GM19238 (cell line): ENCODE results near the gene NCOA3.
A peak's percentile ranks its signal among the peaks of the same experiment; 100 is the strongest.

Experiments used
- DNase-seq: peaks from one replicate; pipeline ENCODE4 v3.0.0; 2011; ENCODE audit warnings: low spot score; ENCODE audit not compliant: insufficient read length

NCOA3 gene

GRCh38 chr20:47629907-47630306 is 128.2 kb downstream of the NCOA3 start:
- no peak for DNase-seq

GRCh38 chr20:47631078-47631477 is 129.4 kb downstream of the NCOA3 start:
- DNase-seq: no peak

GRCh38 chr20:47635256-47635655 is 133.6 kb downstream of the NCOA3 start:
- DNase-seq: no peak

- DNase-seq: no peak
These were observed 137.2 kb downstream of the NCOA3 start for GRCh38 chr20:47638851-47639250.

- DNase-seq: no peak
These were observed 140.4 kb downstream of the NCOA3 start for GRCh38 chr20:47642118-47642517.

GRCh38 chr20:47642624-47643023 is 140.9 kb downstream of the NCOA3 start:
- DNase-seq: no peak

GRCh38 chr20:47645632-47646031 is 143.9 kb downstream of the NCOA3 start:
- no peak for DNase-seq

- no peak for DNase-seq
These were observed 146.3 kb downstream of the NCOA3 start for GRCh38 chr20:47647994-47648393.

- no peak for DNase-seq
These were observed 147.3 kb downstream of the NCOA3 start for GRCh38 chr20:47648943-47649342.

GRCh38 chr20:47652301-47652700 is 150.6 kb downstream of the NCOA3 start:
- no peak for DNase-seq

- no peak for DNase-seq
These were observed 151.1 kb downstream of the NCOA3 start for GRCh38 chr20:47652794-47653193.

GRCh38 chr20:47653869-47654268 is 152.2 kb downstream of the NCOA3 start:
- no peak for DNase-seq

GRCh38 chr20:47654370-47654769 is 152.7 kb downstream of the NCOA3 start:
- no peak for DNase-seq

- DNase-seq: no peak
These were observed 153.9 kb downstream of the NCOA3 start for GRCh38 chr20:47655635-47656034.

GRCh38 chr20:47656318-47656717 is 154.6 kb downstream of the NCOA3 start:
- no peak for DNase-seq

- no peak for DNase-seq
These were observed 158.4 kb downstream of the NCOA3 start for GRCh38 chr20:47659904-47660601.

GRCh38 chr20:47660602-47660905 is 158.9 kb downstream of the NCOA3 start:
- DNase-seq: no peak

- no peak for DNase-seq
These were observed 159.5 kb downstream of the NCOA3 start for GRCh38 chr20:47660983-47661700.

- DNase-seq: no peak
These were observed 160.0 kb downstream of the NCOA3 start for GRCh38 chr20:47661714-47662113.

- no peak for DNase-seq
These were observed 161.0 kb downstream of the NCOA3 start for GRCh38 chr20:47662483-47663353.

GRCh38 chr20:47663354-47664067 is 161.8 kb downstream of the NCOA3 start:
- peak; percentile 71 for DNase-seq

- DNase-seq: no peak
These were observed 162.4 kb downstream of the NCOA3 start for GRCh38 chr20:47664068-47664437.
